Activated B cell treated with CpG ODN at 0.5 μM for 24 hours (primary cell): Measurements from ENCODE around the gene MEA1. TPM values are rescaled to one million over a fixed set of nuclear protein-coding genes. Genes with fewer than 3 reads are reported as not detected.

Source experiments
- ATAC-seq: fragments of 200-7000 bp; cut with Tn5 transposase; one replicate; pipeline ENCODE4 v1.10.0; 2021; ENCODE audit warnings: low read depth, mild to moderate bottlenecking, moderate library complexity
- CTCF ChIA-PET: fragments of 350-600 bp; sonication (Branson Sonifier 250); formaldehyde crosslinking; loops from one replicate; lab custom pipeline; 2021; ENCODE audit warnings: antibody characterized with exemption; lab: Charles Lee
- POLR2A ChIA-PET: fragments of 350-600 bp; sonication (Branson Sonifier 250); formaldehyde crosslinking; loops from one replicate; lab custom pipeline; 2021; ENCODE audit warnings: antibody characterized with exemption; lab: Charles Lee
- DNase-seq: peaks from one replicate; pipeline ENCODE4 v3.0.0; 2022
- H3K27ac Mint-ChIP-seq: one replicate; pipeline ENCODE4 v1.8.0; 2020; ENCODE audit warnings: mixed read lengths
- H3K27me3 Mint-ChIP-seq: one replicate; pipeline ENCODE4 v1.8.0; 2021; ENCODE audit warnings: mixed read lengths
- H3K36me3 Mint-ChIP-seq: one replicate; pipeline ENCODE4 v1.8.0; 2021; ENCODE audit warnings: low read depth, mixed read lengths
- H3K4me1 Mint-ChIP-seq: one replicate; pipeline ENCODE4 v1.8.0; 2021; ENCODE audit warnings: mixed read lengths
- H3K4me3 Mint-ChIP-seq: one replicate; pipeline ENCODE4 v1.8.0; 2020; ENCODE audit warnings: mild to moderate bottlenecking, mixed read lengths
- H3K9me3 Mint-ChIP-seq: one replicate; pipeline ENCODE4 v1.8.0; 2020; ENCODE audit warnings: mixed read lengths
- intact Hi-C: fragments of 100-400 bp; cut with micrococcal nuclease; formaldehyde crosslinking; loops from one replicate; pipeline ENCODE4 v1.15.1; 2024
- total RNA-seq: library from RNA; stranded (reverse); gene quantifications from 2 replicates; pipeline ENCODE4 v1.2.3, GENCODE V29; 2022
- TF ChIP-seq, protein P1 (sequence below): fragments of 200-600 bp; IDR thresholded peaks from one replicate; pipeline ENCODE4 v1.8.0; 2022; ENCODE audit warnings: antibody characterized with exemption, mild to moderate bottlenecking

The MEA1 gene
- total RNA-seq, 1 donor from 2014 or later: 44.4 TPM

DNA sequence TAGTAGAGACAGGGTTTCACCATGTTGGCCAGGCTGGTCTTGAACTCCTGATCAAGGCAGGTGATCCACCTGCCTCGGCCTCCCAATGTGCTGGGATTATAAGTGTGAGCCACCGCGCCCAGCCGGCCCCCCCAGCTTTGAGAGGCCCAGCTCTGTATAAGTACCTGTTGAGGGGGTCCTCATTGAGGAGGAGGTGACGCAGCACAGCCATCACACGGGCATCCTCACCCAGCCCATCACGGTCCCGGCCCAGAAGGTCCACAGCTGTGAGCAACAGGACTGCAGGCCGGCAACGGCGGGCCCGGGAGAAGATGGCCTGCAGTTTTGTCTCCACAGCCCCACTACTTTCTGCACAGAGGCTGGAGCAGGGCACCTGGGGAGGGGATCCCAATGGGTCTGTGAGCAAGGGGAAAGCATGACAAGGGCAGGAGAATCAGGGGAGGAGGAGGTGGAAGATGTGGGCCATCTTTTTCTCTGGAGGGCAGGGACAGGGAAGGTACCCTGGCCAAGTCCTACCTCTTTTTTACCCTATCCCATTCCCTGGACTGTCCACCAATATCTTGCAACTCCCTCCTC is 45.5 kb downstream of the MEA1 start:
- Mint-ChIP-seq H3K4me1 (peaks cover 2% of the 10 kb centered on the region), H3K9me3 (no peaks in the 10 kb centered on the region), H3K27me3 (no peaks in the 10 kb centered on the region), H3K36me3 (peaks cover 26% of the 10 kb centered on the region), H3K4me3 (no peak overlapping the region), H3K27ac (no peak overlapping the region)
- DNase-seq (no peak), ATAC-seq (no peak)
- intact Hi-C loops: no loop called here
- CTCF ChIA-PET: no interaction called here
- POLR2A ChIA-PET: no interaction called here
- TF ChIP-seq, protein P1, sequence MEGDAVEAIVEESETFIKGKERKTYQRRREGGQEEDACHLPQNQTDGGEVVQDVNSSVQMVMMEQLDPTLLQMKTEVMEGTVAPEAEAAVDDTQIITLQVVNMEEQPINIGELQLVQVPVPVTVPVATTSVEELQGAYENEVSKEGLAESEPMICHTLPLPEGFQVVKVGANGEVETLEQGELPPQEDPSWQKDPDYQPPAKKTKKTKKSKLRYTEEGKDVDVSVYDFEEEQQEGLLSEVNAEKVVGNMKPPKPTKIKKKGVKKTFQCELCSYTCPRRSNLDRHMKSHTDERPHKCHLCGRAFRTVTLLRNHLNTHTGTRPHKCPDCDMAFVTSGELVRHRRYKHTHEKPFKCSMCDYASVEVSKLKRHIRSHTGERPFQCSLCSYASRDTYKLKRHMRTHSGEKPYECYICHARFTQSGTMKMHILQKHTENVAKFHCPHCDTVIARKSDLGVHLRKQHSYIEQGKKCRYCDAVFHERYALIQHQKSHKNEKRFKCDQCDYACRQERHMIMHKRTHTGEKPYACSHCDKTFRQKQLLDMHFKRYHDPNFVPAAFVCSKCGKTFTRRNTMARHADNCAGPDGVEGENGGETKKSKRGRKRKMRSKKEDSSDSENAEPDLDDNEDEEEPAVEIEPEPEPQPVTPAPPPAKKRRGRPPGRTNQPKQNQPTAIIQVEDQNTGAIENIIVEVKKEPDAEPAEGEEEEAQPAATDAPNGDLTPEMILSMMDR: no peak

DNA sequence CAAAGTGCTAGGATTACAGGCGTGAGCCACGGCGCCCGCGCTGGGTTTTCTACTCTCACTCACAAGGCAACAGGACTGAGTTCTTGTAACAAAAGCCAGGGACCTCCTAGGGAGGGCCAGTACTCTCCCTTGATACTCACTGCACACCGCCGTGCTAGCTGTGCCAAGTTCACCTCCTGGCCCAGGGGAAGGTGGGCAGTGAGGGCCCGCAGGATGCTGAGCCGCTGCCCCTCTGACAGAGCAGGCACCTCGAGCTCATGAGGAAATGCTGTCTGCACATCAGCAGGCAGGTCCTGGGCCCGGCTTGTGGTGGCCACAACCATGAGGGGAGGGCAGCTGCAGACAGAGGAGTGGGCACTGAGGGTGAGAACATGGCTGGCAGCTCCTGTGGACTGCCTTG is 46.5 kb downstream of the MEA1 start:
- Mint-ChIP-seq H3K27ac (no peak overlapping the region), H3K9me3 (no peaks in the 10 kb centered on the region), H3K27me3 (no peaks in the 10 kb centered on the region), H3K4me3 (no peak overlapping the region), H3K36me3 (peaks cover 31% of the 10 kb centered on the region), H3K4me1 (peaks cover 2% of the 10 kb centered on the region)
- TF ChIP-seq, protein P1: no peak
- intact Hi-C loops: no loop called here
- no peak for DNase-seq
- ATAC-seq: no peak
- CTCF ChIA-PET: no interaction called here
- POLR2A ChIA-PET: no interaction called here

DNA sequence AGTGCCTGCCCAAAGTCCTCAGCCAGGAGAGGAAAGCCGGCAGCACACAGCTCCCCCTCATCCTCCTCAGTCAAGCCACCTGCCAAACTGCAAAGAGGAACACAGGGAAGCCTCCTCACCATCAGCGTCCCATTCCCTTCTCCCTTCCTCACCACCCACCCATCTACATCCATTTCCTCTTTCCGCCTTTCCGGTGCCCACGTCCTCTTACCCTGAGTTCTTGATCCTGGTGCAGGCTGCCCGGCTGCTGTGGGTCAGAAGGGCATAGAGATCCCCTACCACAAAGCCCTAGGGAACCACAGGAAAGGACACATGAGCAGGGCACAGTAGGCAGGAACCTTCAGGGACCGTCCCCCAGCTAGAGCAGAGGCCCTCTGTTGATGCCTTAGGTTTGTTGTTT is 47.2 kb downstream of the MEA1 start:
- H3K27me3 Mint-ChIP-seq: no peaks in the 10 kb centered on the region
- intact Hi-C loops: no loop called here

DNA sequence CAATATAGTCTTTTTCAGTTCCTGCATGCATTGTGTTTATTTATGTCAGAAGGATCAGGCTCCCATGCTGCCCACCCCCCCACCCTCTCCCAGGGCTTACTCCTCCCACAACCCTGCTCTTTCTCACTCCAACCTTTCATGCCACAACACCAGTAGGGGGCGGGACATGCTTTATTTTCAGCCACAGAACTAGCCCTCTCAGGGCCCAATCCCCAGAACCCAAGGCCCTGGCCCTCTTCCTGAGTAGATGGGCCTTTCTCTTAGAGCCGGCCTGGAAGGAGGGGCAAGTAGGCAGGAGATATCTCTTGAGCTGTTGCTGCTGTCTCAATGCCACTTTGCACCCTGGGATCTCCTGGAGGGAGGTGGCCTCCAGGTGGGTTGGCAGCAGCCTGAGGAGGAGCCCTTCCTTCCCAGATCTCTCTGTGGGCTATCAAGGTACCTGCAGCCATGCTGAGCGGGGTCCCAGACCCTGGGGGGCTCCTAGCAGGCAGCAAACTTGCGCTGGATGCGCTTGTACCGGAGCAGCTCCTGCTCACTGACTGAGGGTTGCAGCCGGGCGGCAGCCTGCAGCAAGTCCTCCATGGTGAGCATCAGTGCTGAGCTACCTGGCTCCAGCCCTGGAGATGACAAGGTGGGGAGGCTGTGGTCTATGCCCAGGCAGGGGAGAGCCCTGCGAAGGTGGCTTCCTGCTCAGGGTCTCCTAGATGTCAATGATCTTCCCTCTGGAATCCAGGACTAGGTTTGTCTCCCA is 49.7 kb downstream of the MEA1 start:
- POLR2A ChIA-PET: interaction anchor here (0.6 to 1.6 kb wide), 3 partner anchors 49 to 302 kb away, joined by 3 to 4 read pairs (median 3); partner anchors contain the start of genes KLHDC3 and MEA1

More for the DNA sequence above, 47.2 kb downstream of the MEA1 start:
- ATAC-seq (no peak), DNase-seq (no peak)
- no peak overlapping the region for H3K27ac Mint-ChIP-seq
- no peaks in the 10 kb centered on the region for H3K9me3 Mint-ChIP-seq
- H3K4me1 Mint-ChIP-seq: peaks cover 1% of the 10 kb centered on the region
- ChIA-PET CTCF (no interaction called here), POLR2A (interaction anchor here (0.5 kb wide), 1 partner anchor 36 kb away, joined by 3 read pairs; no protein-coding TSS in a partner anchor)
- no peak overlapping the region for H3K4me3 Mint-ChIP-seq
- H3K36me3 Mint-ChIP-seq: peaks cover 28% of the 10 kb centered on the region
- TF ChIP-seq, protein P1: no peak

More for the DNA sequence above, 49.7 kb downstream of the MEA1 start:
- CTCF ChIA-PET: interaction anchor here (1.2 kb wide), 1 partner anchor 180 kb away, joined by 3 read pairs; no protein-coding TSS in a partner anchor
- TF ChIP-seq, protein P1: no peak
- intact Hi-C loops: no loop called here
- DNase-seq: no peak
- Mint-ChIP-seq H3K36me3 (peaks cover 27% of the 10 kb centered on the region), H3K4me3 (no peak overlapping the region), H3K4me1 (peaks cover 14% of the 10 kb centered on the region), H3K27ac (no peak overlapping the region), H3K27me3 (no peaks in the 10 kb centered on the region), H3K9me3 (no peaks in the 10 kb centered on the region)
- no peak for ATAC-seq
